ENCODE measurements around the gene BICDL1.

- TF ChIP-seq, protein P1, sequence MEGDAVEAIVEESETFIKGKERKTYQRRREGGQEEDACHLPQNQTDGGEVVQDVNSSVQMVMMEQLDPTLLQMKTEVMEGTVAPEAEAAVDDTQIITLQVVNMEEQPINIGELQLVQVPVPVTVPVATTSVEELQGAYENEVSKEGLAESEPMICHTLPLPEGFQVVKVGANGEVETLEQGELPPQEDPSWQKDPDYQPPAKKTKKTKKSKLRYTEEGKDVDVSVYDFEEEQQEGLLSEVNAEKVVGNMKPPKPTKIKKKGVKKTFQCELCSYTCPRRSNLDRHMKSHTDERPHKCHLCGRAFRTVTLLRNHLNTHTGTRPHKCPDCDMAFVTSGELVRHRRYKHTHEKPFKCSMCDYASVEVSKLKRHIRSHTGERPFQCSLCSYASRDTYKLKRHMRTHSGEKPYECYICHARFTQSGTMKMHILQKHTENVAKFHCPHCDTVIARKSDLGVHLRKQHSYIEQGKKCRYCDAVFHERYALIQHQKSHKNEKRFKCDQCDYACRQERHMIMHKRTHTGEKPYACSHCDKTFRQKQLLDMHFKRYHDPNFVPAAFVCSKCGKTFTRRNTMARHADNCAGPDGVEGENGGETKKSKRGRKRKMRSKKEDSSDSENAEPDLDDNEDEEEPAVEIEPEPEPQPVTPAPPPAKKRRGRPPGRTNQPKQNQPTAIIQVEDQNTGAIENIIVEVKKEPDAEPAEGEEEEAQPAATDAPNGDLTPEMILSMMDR (IDR thresholded peaks at IDR 0.05): no peak
- no peak for TF ChIP-seq POLR2A (IDR thresholded peaks at IDR 0.05)
Measured at GRCh38 chr12:120013659-120014380, 24.8 kb downstream of the BICDL1 start.

Data from vagina (tissue), 2 donors.